Neural progenitor cell (in vitro differentiated cells): ENCODE measurements around the gene SUSD6. TPM values are rescaled to one million over a fixed set of nuclear protein-coding genes. Genes with fewer than 3 reads are reported as not detected.

Source experiments
- DNase-seq: peaks from one replicate; pipeline ENCODE4 v3.0.0-alpha.2; 2016; ENCODE audit warnings: low spot score
- H2AFZ ChIP-seq: fragments of 200-600 bp; sonication (generic); replicated peaks from 2 replicates; pipeline ENCODE4 v1.6.1; 2016; ENCODE audit warnings: antibody characterized with exemption
- H3F3A ChIP-seq: fragments of 200-600 bp; sonication (generic); 2 replicates; pipeline ENCODE4 v1.6.1; 2016; ENCODE audit warnings: antibody characterized with exemption, low read depth
- H3K27ac ChIP-seq: fragments of 200-600 bp; sonication (generic); 2 replicates; pipeline ENCODE4 v1.5.1; 2016; ENCODE audit warnings: mild to moderate bottlenecking
- H3K27me3 ChIP-seq: fragments of 200-600 bp; sonication (generic); 2 replicates; pipeline ENCODE4 v1.6.1; 2016; ENCODE audit warnings: mild to moderate bottlenecking, moderate library complexity
- H3K36me3 ChIP-seq: fragments of 200-600 bp; sonication (generic); 2 replicates; pipeline ENCODE4 v1.5.1; 2016
- H3K4me1 ChIP-seq: fragments of 200-600 bp; sonication (generic); 2 replicates; pipeline ENCODE4 v1.6.1; 2016; ENCODE audit warnings: mixed run types
- H3K4me2 ChIP-seq: fragments of 200-600 bp; sonication (generic); 2 replicates; pipeline ENCODE4 v1.6.1; 2016
- H3K4me3 ChIP-seq: fragments of 200-600 bp; sonication (generic); 2 replicates; pipeline ENCODE4 v1.5.1; 2016
- H3K79me2 ChIP-seq: fragments of 200-600 bp; sonication (generic); 2 replicates; pipeline ENCODE4 v1.6.1; 2016; ENCODE audit warnings: low read depth
- H3K9ac ChIP-seq: fragments of 200-600 bp; sonication (generic); 2 replicates; pipeline ENCODE4 v1.6.1; 2016
- H3K9me3 ChIP-seq: fragments of 200-600 bp; sonication (generic); 2 replicates; pipeline ENCODE4 v1.5.1; 2016; ENCODE audit warnings: low read depth
- H4K20me1 ChIP-seq: fragments of 200-600 bp; sonication (generic); 2 replicates; pipeline ENCODE4 v1.6.1; 2016; ENCODE audit warnings: low read depth
- H3K27ac Mint-ChIP-seq: 3 replicates; pipeline ENCODE4 v1.8.0; 2021; ENCODE audit warnings: mixed read lengths
- H3K27me3 Mint-ChIP-seq: 2 replicates; pipeline ENCODE4 v1.8.0; 2022; ENCODE audit warnings: low read depth, mild to moderate bottlenecking, inconsistent platforms, moderate library complexity, mixed read lengths; ENCODE audit not compliant: insufficient read depth
- H3K36me3 Mint-ChIP-seq: 3 replicates; pipeline ENCODE4 v1.8.0; 2021; ENCODE audit warnings: mixed read lengths
- H3K4me1 Mint-ChIP-seq: 3 replicates; pipeline ENCODE4 v1.8.0; 2021; ENCODE audit warnings: mixed read lengths
- H3K4me3 Mint-ChIP-seq: 3 replicates; pipeline ENCODE4 v1.8.0; 2021; ENCODE audit warnings: mild to moderate bottlenecking, moderate library complexity, mixed read lengths
- H3K9me3 Mint-ChIP-seq: 3 replicates; pipeline ENCODE4 v1.8.0; 2020; ENCODE audit warnings: mixed read lengths
- EZH2 ChIP-seq: fragments of 200-600 bp; sonication (generic); IDR thresholded peaks from 2 replicates; pipeline ENCODE4 v1.6.1; 2017; ENCODE audit warnings: antibody characterized with exemption, mild to moderate bottlenecking, moderate library complexity
- EZH2phosphoT487 ChIP-seq: fragments of 200-600 bp; sonication (generic); IDR thresholded peaks from 2 replicates; pipeline ENCODE4 v1.6.1; 2017; ENCODE audit warnings: antibody characterized with exemption
- total RNA-seq: library from RNA; depleted of rRNA; stranded (reverse); fragments of >200 nt; gene quantifications from 2 replicates; pipeline ENCODE4 v1.2.3, GENCODE V29; 2015; ENCODE audit warnings: low replicate concordance
- TF ChIP-seq, protein P1 (sequence below): fragments of 200-600 bp; sonication (generic); IDR thresholded peaks from 2 replicates; pipeline ENCODE4 v1.5.1; 2017; ENCODE audit warnings: antibody characterized with exemption, mild to moderate bottlenecking

Gene SUSD6
- total RNA-seq, 1 donor from 2014 or later = 6.3 TPM

DNA sequence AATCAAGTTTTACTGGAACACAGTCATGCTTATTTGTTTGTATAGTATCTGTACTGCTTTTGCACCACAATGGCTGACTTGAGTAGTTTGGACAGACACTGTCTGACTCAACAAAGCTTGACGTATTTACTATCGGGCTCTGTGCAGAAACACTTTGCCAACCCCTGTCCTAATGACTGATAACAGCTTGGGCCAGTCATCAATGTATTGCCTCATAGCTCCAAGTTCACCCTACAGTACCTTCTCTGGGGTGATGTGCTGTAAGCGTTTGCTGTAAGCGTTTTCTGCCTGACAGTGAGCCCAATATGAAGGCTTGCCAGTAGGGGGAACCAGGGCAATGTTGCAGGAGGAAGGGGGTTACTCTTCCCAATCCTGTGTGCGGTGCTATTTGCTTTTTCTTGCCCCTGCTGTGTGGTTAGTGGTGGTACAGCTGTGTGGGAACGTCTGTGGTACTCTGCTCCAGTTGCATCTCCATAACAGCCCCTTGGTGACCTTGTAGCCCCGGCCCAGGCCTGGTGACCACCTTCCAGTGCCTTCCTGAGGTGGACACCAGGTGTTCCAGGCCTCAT, 31.3 kb upstream of the SUSD6 start:
- peaks cover 5% of the 10 kb centered on the region for H3K4me1 ChIP-seq
- no peak overlapping the region for H3K4me3 Mint-ChIP-seq
- H3K36me3 Mint-ChIP-seq = no peaks in the 10 kb centered on the region
- H3K79me2 ChIP-seq = no peaks in the 10 kb centered on the region
- H3K9me3 Mint-ChIP-seq = no peaks in the 10 kb centered on the region
- no peaks in the 10 kb centered on the region for H4K20me1 ChIP-seq
- H3K27ac Mint-ChIP-seq = no peak overlapping the region
- H3K27me3 Mint-ChIP-seq = no peaks in the 10 kb centered on the region
- no peak overlapping the region for H3K9ac ChIP-seq
- peak; percentile 73 for DNase-seq
- no peak overlapping the region for H3K4me3 ChIP-seq
- peaks cover 6% of the 10 kb centered on the region for H3F3A ChIP-seq
- H3K36me3 ChIP-seq = no peaks in the 10 kb centered on the region
- no peaks in the 10 kb centered on the region for H3K9me3 ChIP-seq
- H3K27me3 ChIP-seq = no peaks in the 10 kb centered on the region
- no peak overlapping the region for H3K27ac ChIP-seq
- no peak overlapping the region for H3K4me2 ChIP-seq
- TF ChIP-seq, protein P1, sequence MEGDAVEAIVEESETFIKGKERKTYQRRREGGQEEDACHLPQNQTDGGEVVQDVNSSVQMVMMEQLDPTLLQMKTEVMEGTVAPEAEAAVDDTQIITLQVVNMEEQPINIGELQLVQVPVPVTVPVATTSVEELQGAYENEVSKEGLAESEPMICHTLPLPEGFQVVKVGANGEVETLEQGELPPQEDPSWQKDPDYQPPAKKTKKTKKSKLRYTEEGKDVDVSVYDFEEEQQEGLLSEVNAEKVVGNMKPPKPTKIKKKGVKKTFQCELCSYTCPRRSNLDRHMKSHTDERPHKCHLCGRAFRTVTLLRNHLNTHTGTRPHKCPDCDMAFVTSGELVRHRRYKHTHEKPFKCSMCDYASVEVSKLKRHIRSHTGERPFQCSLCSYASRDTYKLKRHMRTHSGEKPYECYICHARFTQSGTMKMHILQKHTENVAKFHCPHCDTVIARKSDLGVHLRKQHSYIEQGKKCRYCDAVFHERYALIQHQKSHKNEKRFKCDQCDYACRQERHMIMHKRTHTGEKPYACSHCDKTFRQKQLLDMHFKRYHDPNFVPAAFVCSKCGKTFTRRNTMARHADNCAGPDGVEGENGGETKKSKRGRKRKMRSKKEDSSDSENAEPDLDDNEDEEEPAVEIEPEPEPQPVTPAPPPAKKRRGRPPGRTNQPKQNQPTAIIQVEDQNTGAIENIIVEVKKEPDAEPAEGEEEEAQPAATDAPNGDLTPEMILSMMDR = peak; percentile 73
- TF ChIP-seq EZH2phosphoT487 = no peak
- peaks cover 2% of the 10 kb centered on the region for H3K4me1 Mint-ChIP-seq
- no peak overlapping the region for H2AFZ ChIP-seq

DNA sequence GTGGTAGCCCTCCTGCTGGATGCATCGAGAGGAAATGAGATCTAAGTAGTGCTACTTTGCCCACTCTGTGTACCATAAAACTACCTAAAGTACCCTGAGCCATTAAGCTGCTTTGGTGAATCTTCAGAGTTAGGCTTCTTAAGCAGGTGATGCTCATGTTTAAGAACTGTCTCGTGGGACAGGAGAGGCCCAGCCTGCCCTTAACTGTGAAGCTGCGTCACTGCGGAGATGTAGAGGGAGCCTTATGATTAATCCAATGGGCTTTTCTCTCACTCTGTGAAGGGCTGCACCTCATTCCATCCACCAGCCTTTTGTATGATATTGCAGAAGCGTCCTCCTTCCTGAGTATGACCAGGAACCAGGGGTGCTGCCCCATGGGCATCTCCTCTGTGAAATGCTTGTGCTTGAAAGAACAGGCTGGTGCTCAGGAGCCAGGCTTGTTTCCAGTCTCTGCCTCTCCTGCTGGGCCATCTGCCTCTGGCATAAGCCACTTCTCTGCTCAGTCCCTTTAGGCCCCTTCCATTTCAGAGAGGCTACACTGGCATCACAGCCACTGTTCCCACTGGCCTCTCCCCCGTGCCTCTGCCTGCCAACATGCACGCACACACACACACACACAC, 30.0 kb upstream of the SUSD6 start:
- H3K4me2 ChIP-seq = no peak overlapping the region
- H3K4me3 Mint-ChIP-seq = no peak overlapping the region
- no peaks in the 10 kb centered on the region for H3K4me1 ChIP-seq
- H3K27ac Mint-ChIP-seq = no peak overlapping the region
- H3F3A ChIP-seq = no peaks in the 10 kb centered on the region
- H3K36me3 ChIP-seq = no peaks in the 10 kb centered on the region
- no peaks in the 10 kb centered on the region for H3K9me3 ChIP-seq
- no peak overlapping the region for H3K9ac ChIP-seq
- H3K4me3 ChIP-seq = no peak overlapping the region
- H3K27me3 Mint-ChIP-seq = no peaks in the 10 kb centered on the region
- TF ChIP-seq EZH2 (no peak), EZH2phosphoT487 (no peak)
- TF ChIP-seq, protein P1 = no peak
- no peaks in the 10 kb centered on the region for H3K9me3 Mint-ChIP-seq
- no peaks in the 10 kb centered on the region for H3K27me3 ChIP-seq
- no peak overlapping the region for H2AFZ ChIP-seq
- H4K20me1 ChIP-seq = no peaks in the 10 kb centered on the region
- no peaks in the 10 kb centered on the region for H3K36me3 Mint-ChIP-seq
- no peaks in the 10 kb centered on the region for H3K79me2 ChIP-seq
- H3K4me1 Mint-ChIP-seq = no peaks in the 10 kb centered on the region
- DNase-seq = no peak
- H3K27ac ChIP-seq = no peak overlapping the region

GRCh38 chr14:69582212-69582611, 29.2 kb upstream of the SUSD6 start:
- no peak overlapping the region for H3K4me3 Mint-ChIP-seq

More at GRCh38 chr14:69582212-69582611, 29.2 kb upstream of the SUSD6 start:
- TF ChIP-seq, protein P1 = no peak
- TF ChIP-seq EZH2phosphoT487 (no peak), EZH2 (no peak)
- Histone ChIP-seq H3K79me2 (no peaks in the 10 kb centered on the region), H3F3A (no peaks in the 10 kb centered on the region), H3K27ac (no peak overlapping the region), H3K9ac (no peak overlapping the region), H3K36me3 (no peaks in the 10 kb centered on the region), H3K4me3 (no peak overlapping the region), H2AFZ (no peak overlapping the region), H3K9me3 (no peaks in the 10 kb centered on the region), H3K4me2 (no peak overlapping the region), H4K20me1 (no peaks in the 10 kb centered on the region), H3K27me3 (no peaks in the 10 kb centered on the region), H3K4me1 (no peaks in the 10 kb centered on the region)
- Mint-ChIP-seq H3K27me3 (no peaks in the 10 kb centered on the region), H3K4me1 (no peaks in the 10 kb centered on the region), H3K36me3 (no peaks in the 10 kb centered on the region), H3K9me3 (no peaks in the 10 kb centered on the region), H3K27ac (no peak overlapping the region)
- no peak for DNase-seq
